K562 (cell line): ENCODE results near the gene FILIP1. TPM values are rescaled to one million over a fixed set of nuclear protein-coding genes. Genes with fewer than 3 reads are reported as not detected.
A peak's percentile ranks its signal among the peaks of the same experiment; 100 is the strongest.

Experiments
- ATAC-seq: fragments of 200-7000 bp; cut with Tn5 transposase; 3 replicates; pipeline ENCODE4 v1.9.1; 2020; ENCODE audit warnings: moderate library complexity
- BruUV-seq: library from RNA; stranded (reverse); fragments of 400-500 nt; replicated peaks from 2 replicates; lab custom pipeline; 2021; lab: Mats Ljungman, UMichigan
- CTCF ChIA-PET: fragments of 300-600 bp; formaldehyde crosslinking; extraction: SDS; loops from one replicate; lab custom pipeline; 2021; ENCODE audit warnings: low intra/inter-chr PET ratio; lab: Yijun Ruan, JAX
- POLR2A ChIA-PET: fragments of 300-600, 350-650 bp; sonication (Branson Sonifier 250); formaldehyde crosslinking; extraction: SDS; loops from one replicate; lab custom pipeline; 2021; ENCODE audit warnings: antibody characterized with exemption, inconsistent platforms; lab: Yijun Ruan, JAX
- DNase-seq, 4 experiments: peaks; one replicate each; pipeline versions ENCODE4 v3.0.0 to v3.0.0-alpha.2; 2011 to 2018; ENCODE audit warnings: low spot score in 3 of 4, mixed read lengths in 3 of 4; ENCODE audit errors: extremely low read depth in 1 of 4
- FAIRE-seq: peaks from 2 replicates; lab custom pipeline; 2011; peaks lifted over from hg19 to GRCh38; lab: Jason Lieb, UNC
- H2AFZ ChIP-seq: 2 replicates; pipeline ENCODE4 v1.6.0; 2011; ENCODE audit warnings: low read depth, low read length, control low read depth, inconsistent platforms
- H3K27ac ChIP-seq: fragments of 200-600 bp; 3 replicates; pipeline ENCODE4 v1.8.0; 2011; ENCODE audit warnings: low read depth, mild to moderate bottlenecking, control low read depth, inconsistent platforms, low read length, moderate library complexity, mixed read lengths; ENCODE audit errors: extremely low read depth
- H3K27me3 ChIP-seq, 2 experiments: fragments of 300-600 bp in 1 of 2; 2 replicates in 1 of 2; 3 replicates in 1 of 2; pipeline versions ENCODE4 v1.6.0 to v1.8.0; 2011; ENCODE audit warnings: inconsistent platforms in 2 of 2, low read length in 2 of 2, mild to moderate bottlenecking in 1 of 2, mixed read lengths in 1 of 2, moderate library complexity in 1 of 2; ENCODE audit not compliant: control insufficient read depth in 2 of 2, insufficient read depth in 2 of 2
- H3K36me3 ChIP-seq: fragments of 300-600 bp; 3 replicates; pipeline ENCODE4 v1.8.0; 2011; ENCODE audit warnings: mild to moderate bottlenecking, low read length, inconsistent platforms; ENCODE audit not compliant: control insufficient read depth, insufficient read depth
- H3K4me1 ChIP-seq, 2 experiments: fragments of 200-600 bp in 1 of 2; replicated peaks in 1 of 2; 2 replicates in 1 of 2; 3 replicates in 1 of 2; pipeline versions ENCODE4 v1.5.1 to v1.8.0; 2011; ENCODE audit warnings: inconsistent platforms in 2 of 2, low read length in 2 of 2, mild to moderate bottlenecking in 1 of 2, mixed read lengths in 1 of 2, moderate library complexity in 1 of 2; ENCODE audit not compliant: control insufficient read depth in 2 of 2, insufficient read depth in 2 of 2
- H3K4me2 ChIP-seq: 2 replicates; pipeline ENCODE4 v1.6.1; 2011; ENCODE audit warnings: low read length, control low read depth, inconsistent platforms, mixed read lengths; ENCODE audit not compliant: insufficient read depth
- H3K4me3 ChIP-seq: fragments of 200-600 bp; sonication (generic), shearing (Covaris generic); 2 replicates; pipeline ENCODE4 v1.5.1; 2016; ENCODE audit warnings: control low read depth, inconsistent platforms
- H3K79me2 ChIP-seq: fragments of 200-600 bp; 3 replicates; pipeline ENCODE4 v1.8.0; 2011; ENCODE audit warnings: low read length, inconsistent platforms; ENCODE audit not compliant: control insufficient read depth, insufficient read depth
- H3K9ac ChIP-seq, 2 experiments: 2 replicates each; pipeline versions ENCODE4 v1.6.0 to v1.6.1; 2011; ENCODE audit warnings: low read depth in 2 of 2, low read length in 2 of 2, control low read depth in 1 of 2, inconsistent platforms in 1 of 2, mild to moderate bottlenecking in 1 of 2, mixed read lengths in 1 of 2; ENCODE audit not compliant: insufficient read depth in 1 of 2
- H3K9me1 ChIP-seq: one replicate; pipeline ENCODE4 v1.6.0; 2011; ENCODE audit warnings: inconsistent platforms, mild to moderate bottlenecking, low read length, moderate library complexity; ENCODE audit not compliant: control insufficient read depth, insufficient read depth
- H3K9me3 ChIP-seq: replicated peaks from 2 replicates; pipeline ENCODE4 v1.5.1; 2011; ENCODE audit warnings: low read depth, low read length, inconsistent platforms; ENCODE audit not compliant: control insufficient read depth, insufficient read depth
- H4K20me1 ChIP-seq: replicated peaks from 2 replicates; pipeline ENCODE4 v1.6.1; 2011; ENCODE audit warnings: low read length, inconsistent platforms, mixed read lengths; ENCODE audit not compliant: control insufficient read depth, insufficient read depth
- HNRNPL ChIP-seq: fragments of 200-400 bp; formaldehyde crosslinking; IDR thresholded peaks from 2 replicates; pipeline ENCODE4 v1.6.1; 2017; ENCODE audit warnings: low read depth, mild to moderate bottlenecking, low read length
- NR2C1 ChIP-seq, 2 experiments: fragments of 450-650 bp; IDR thresholded peaks; 2 replicates each; pipeline ENCODE4 v1.6.1; 2017; ENCODE audit warnings: mild to moderate bottlenecking in 2 of 2, antibody characterized with exemption in 1 of 2, inconsistent platforms in 1 of 2, missing compliant biosample characterization in 1 of 2, missing genetic modification characterization in 1 of 2
- SREBF2 ChIP-seq: sonication (generic); formaldehyde crosslinking; IDR thresholded peaks from 2 replicates; pipeline ENCODE4 v1.4.0; 2020; ENCODE audit warnings: mild to moderate bottlenecking, missing genetic modification reagents
- TAF7 ChIP-seq: fragments of 450-650 bp; IDR thresholded peaks from 2 replicates; pipeline ENCODE4 v1.6.1; 2016; ENCODE audit warnings: missing genetic modification characterization, missing compliant biosample characterization
- in situ Hi-C: fragments of 300-500 bp; cut with MboI; formaldehyde crosslinking; loops from 4 replicates; pipeline ENCODE4 v1.15.0; 2018; ENCODE audit warnings: inconsistent platforms, mixed read lengths
- intact Hi-C: fragments of 100-400 bp; cut with micrococcal nuclease; formaldehyde crosslinking; loops from 2 replicates; pipeline ENCODE4 v1.14.2; 2022
- polyA plus RNA-seq, 8 experiments: library from polyadenylated mRNA; depleted of rRNA in 4 of 8; stranded (reverse) in 5 of 8; unstranded in 3 of 8; fragments of >200 nt; fragmentation: Nextera tagmentation in 2 of 8; fragmentation: Illumina TruSeq in 1 of 8; extraction: Ambion mirVana in 2 of 8; extraction: Trizol in 1 of 8; gene quantifications; 2 replicates each; pipeline versions ENCODE4 v1.2.1 to v1.2.3, GENCODE V29; 2011 to 2014; ENCODE audit warnings: inconsistent platforms in 1 of 8, missing spikeins in 1 of 8
- total RNA-seq, 7 experiments: library from RNA; depleted of rRNA in 6 of 7; stranded (reverse); fragments of >200 nt in 6 of 7; fragmentation: Illumina TruSeq in 2 of 7; extraction: Trizol in 2 of 7; gene quantifications; 2 replicates each; pipeline versions ENCODE4 v1.2.1 to v1.2.3, GENCODE V29; 2011 to 2021; ENCODE audit warnings: low replicate concordance in 1 of 7
- TF ChIP-seq, protein P1 (sequence below), 2 experiments: fragments of 450-650 bp; formaldehyde crosslinking in 1 of 2; IDR thresholded peaks; 2 replicates each; pipeline versions ENCODE4 v1.4.0 to v1.6.1; 2014 to 2020; ENCODE audit warnings: mild to moderate bottlenecking in 2 of 2, borderline replicate concordance in 1 of 2, low read depth in 1 of 2
- TF ChIP-seq, protein P2 (sequence below), 3 experiments: fragments of 200-800 bp in 1 of 3; sonication (Bioruptor generic) in 1 of 3; sonication (generic) in 1 of 3; formaldehyde crosslinking in 1 of 3; IDR thresholded peaks; 2 replicates each; pipeline versions ENCODE4 v1.6.1 to v1.8.0; 2016 to 2022; ENCODE audit warnings: mild to moderate bottlenecking in 2 of 3, missing compliant biosample characterization in 2 of 3, missing genetic modification characterization in 2 of 3, missing genetic modification reagents in 1 of 3

FILIP1 gene
- total and polyA plus RNA-seq, 9 of the 15 experiments (the other 6 are each of a cell fraction or from before 2014, with no cell fraction given) = 0.03 to 0.25 (median 0.10) TPM; not detected in 1

DNA sequence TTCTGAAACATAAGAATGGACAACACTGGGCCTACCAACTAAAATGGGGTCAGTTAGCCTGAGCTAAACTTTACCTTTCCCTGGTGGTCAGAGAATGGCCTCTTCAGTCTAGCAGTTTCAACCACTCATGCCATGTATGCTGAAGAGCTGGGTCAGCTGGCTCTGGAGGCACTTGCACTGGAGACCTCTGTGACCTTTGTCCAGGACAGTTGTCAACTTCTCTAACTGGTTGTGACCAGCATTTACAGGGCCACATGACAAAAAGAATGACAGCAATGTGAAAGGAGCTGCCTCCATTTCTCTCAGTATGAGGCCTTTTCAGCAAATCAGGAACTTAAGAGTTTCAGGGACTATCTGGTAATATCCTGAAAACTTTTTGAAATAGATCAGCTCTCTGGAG is 149.1 kb downstream of the FILIP1 start:
- POLR2A ChIA-PET = interaction anchor here (1.7 kb wide), 1 partner anchor 10 kb away, joined by 6 read pairs; no protein-coding TSS in a partner anchor
- intact Hi-C loops (no loop called here), in situ Hi-C loops (no loop called here)
- H4K20me1 ChIP-seq = no peaks in the 10 kb centered on the region
- H3K27ac ChIP-seq = no peak overlapping the region; the same call in 2 of the 3 replicates
- ATAC-seq (no peak), DNase-seq (no peak), FAIRE-seq (no peak)
- H3K36me3 ChIP-seq = no peaks in the 10 kb centered on the region
- no TSS peak for BruUV-seq
- CTCF ChIA-PET = no interaction called here
- no peak overlapping the region for H3K4me2 ChIP-seq
- no peaks in the 10 kb centered on the region for H3K79me2 ChIP-seq
- H3K9me3 ChIP-seq = no peaks in the 10 kb centered on the region
- no peaks in the 10 kb centered on the region for H3K9me1 ChIP-seq
- TF ChIP-seq TAF7 = no peak
- TF ChIP-seq SREBF2 (CRISPR knock-in tag) = no peak
- TF ChIP-seq, protein P1, sequence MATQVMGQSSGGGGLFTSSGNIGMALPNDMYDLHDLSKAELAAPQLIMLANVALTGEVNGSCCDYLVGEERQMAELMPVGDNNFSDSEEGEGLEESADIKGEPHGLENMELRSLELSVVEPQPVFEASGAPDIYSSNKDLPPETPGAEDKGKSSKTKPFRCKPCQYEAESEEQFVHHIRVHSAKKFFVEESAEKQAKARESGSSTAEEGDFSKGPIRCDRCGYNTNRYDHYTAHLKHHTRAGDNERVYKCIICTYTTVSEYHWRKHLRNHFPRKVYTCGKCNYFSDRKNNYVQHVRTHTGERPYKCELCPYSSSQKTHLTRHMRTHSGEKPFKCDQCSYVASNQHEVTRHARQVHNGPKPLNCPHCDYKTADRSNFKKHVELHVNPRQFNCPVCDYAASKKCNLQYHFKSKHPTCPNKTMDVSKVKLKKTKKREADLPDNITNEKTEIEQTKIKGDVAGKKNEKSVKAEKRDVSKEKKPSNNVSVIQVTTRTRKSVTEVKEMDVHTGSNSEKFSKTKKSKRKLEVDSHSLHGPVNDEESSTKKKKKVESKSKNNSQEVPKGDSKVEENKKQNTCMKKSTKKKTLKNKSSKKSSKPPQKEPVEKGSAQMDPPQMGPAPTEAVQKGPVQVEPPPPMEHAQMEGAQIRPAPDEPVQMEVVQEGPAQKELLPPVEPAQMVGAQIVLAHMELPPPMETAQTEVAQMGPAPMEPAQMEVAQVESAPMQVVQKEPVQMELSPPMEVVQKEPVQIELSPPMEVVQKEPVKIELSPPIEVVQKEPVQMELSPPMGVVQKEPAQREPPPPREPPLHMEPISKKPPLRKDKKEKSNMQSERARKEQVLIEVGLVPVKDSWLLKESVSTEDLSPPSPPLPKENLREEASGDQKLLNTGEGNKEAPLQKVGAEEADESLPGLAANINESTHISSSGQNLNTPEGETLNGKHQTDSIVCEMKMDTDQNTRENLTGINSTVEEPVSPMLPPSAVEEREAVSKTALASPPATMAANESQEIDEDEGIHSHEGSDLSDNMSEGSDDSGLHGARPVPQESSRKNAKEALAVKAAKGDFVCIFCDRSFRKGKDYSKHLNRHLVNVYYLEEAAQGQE (IDR thresholded peaks at IDR 0.05; ENCODE audit: borderline replicate concordance) = peak; percentile 27; the same call in 1 of the 2 replicates
- TF ChIP-seq, protein P1 (CRISPR knock-in tag; IDR thresholded peaks at IDR 0.05; ENCODE audit: low read depth) = no peak
- TF ChIP-seq NR2C1 (IDR thresholded peaks at IDR 0.05) = no peak
- 0 out of 2 replicates have a peak, but pooled peaks have one; percentile 38 for TF ChIP-seq NR2C1 (tag; IDR thresholded peaks at IDR 0.05)
- TF ChIP-seq, protein P2, sequence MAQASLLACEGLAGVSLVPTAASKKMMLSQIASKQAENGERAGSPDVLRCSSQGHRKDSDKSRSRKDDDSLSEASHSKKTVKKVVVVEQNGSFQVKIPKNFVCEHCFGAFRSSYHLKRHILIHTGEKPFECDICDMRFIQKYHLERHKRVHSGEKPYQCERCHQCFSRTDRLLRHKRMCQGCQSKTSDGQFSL (CRISPR knock-in tag; IDR thresholded peaks at IDR 0.05) = no peak
- TF ChIP-seq, protein P2 (tag; IDR thresholded peaks at IDR 0.05) = 0 out of 4 replicates have a peak, but pooled peaks of 1 of the 2 experiments have one; percentile 10
- no peak for TF ChIP-seq HNRNPL
- no peaks in the 10 kb centered on the region for H3K27me3 ChIP-seq
- no peak overlapping the region; a peak in 1 of 4 replicates for H3K9ac ChIP-seq
- no peak overlapping the region for H3K4me3 ChIP-seq
- H3K4me1 ChIP-seq = peaks cover 1 to 3% of the 10 kb centered on the region in 2 experiments; a peak in 3 of 5 replicates
- peak overlapping the region; percentile 78; the same call in 1 of the 2 replicates for H2AFZ ChIP-seq
